ENCODE measurements around the gene CCNY.
"Not testable (repeated sequence)": the region's sequence is repeated elsewhere in the genome, so short reads cannot be mapped to it uniquely, and the experiment has no call there.

DNA sequence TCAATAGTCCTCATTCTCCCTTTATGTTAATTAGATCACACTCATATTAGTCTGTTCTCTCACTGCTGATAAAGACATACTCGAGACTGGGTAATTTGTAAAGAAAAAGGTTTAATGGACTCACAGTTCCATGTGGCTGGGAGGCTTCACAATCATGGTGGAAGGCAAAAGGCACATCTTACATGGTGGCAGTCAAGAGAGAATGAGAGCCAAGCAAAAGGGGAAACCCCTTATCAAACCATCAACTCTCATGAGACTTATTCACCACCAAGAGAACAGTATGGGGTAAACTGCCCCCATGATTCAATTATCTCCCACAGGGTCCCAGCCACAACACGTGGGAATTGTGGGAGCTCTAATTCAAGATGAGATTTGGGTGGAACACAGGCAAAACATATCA lies 22.2 kb upstream of the CCNY start:
- TF ChIP-seq, protein P1, sequence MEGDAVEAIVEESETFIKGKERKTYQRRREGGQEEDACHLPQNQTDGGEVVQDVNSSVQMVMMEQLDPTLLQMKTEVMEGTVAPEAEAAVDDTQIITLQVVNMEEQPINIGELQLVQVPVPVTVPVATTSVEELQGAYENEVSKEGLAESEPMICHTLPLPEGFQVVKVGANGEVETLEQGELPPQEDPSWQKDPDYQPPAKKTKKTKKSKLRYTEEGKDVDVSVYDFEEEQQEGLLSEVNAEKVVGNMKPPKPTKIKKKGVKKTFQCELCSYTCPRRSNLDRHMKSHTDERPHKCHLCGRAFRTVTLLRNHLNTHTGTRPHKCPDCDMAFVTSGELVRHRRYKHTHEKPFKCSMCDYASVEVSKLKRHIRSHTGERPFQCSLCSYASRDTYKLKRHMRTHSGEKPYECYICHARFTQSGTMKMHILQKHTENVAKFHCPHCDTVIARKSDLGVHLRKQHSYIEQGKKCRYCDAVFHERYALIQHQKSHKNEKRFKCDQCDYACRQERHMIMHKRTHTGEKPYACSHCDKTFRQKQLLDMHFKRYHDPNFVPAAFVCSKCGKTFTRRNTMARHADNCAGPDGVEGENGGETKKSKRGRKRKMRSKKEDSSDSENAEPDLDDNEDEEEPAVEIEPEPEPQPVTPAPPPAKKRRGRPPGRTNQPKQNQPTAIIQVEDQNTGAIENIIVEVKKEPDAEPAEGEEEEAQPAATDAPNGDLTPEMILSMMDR (conservative IDR thresholded peaks at IDR 0.05 in 1 of 2, IDR thresholded peaks at IDR 0.05 in 1 of 2; ENCODE audit: extremely low read depth in 1 of 2, insufficient read depth in 1 of 2, low read depth in 1 of 2, low read length in 2 of 2), result not testable (repeated sequence)
- not testable (repeated sequence) for TF ChIP-seq EZH2 (IDR thresholded peaks at IDR 0.05; ENCODE audit: borderline replicate concordance, low read length)

All from mammary epithelial cell (primary cell).